Esophagus squamous epithelium (tissue), 5 donors: ENCODE data around the gene GLG1. TPM values are rescaled to one million over a fixed set of nuclear protein-coding genes. Genes with fewer than 3 reads are reported as not detected.
"Not testable (repeated sequence)": the region's sequence is repeated elsewhere in the genome, so short reads cannot be mapped to it uniquely, and the experiment has no call there.

Experiments used
- DNase-seq: peaks from one replicate; lab custom pipeline; 2025; lab: John Stamatoyannopoulos, UW
- H3K27ac ChIP-seq, 4 donors: fragments of 200-600 bp; sonication (generic); one replicate each; pipeline ENCODE4 v1.5.1; 2016 to 2019; ENCODE audit warnings: mild to moderate bottlenecking in 1 of 4
- H3K27me3 ChIP-seq, 4 donors: fragments of 200-600 bp; sonication (generic); 1 replicate in 3 of 4; 2 replicates in 1 of 4; pipeline versions ENCODE4 v1.5.1 to v1.6.0; 2017 to 2021; ENCODE audit warnings: antibody characterized with exemption in 1 of 4
- H3K36me3 ChIP-seq, 3 donors: fragments of 200-600 bp; sonication (generic); one replicate each; pipeline ENCODE4 v1.5.1; 2016 to 2019
- H3K4me1 ChIP-seq, 3 donors: fragments of 200-600 bp; sonication (generic); one replicate each; pipeline ENCODE4 v1.5.1; 2017 to 2019
- H3K4me3 ChIP-seq, 4 donors: fragments of 200-600 bp; sonication (generic); 1 replicate in 3 of 4; 2 replicates in 1 of 4; pipeline ENCODE4 v1.5.1; 2016 to 2019; ENCODE audit warnings: mild to moderate bottlenecking in 2 of 4, moderate library complexity in 1 of 4
- H3K9me3 ChIP-seq, 3 donors: fragments of 200-600 bp; sonication (generic); one replicate each; pipeline ENCODE4 v1.5.1; 2016 to 2019
- CTCF ChIP-seq, 6 experiments: fragments of 450-650 bp in 4 of 6; fragments of 200-600 bp in 2 of 6; sonication (generic) in 2 of 6; IDR thresholded peaks; one replicate each; pipeline ENCODE4 v1.5.1; 2016 to 2019; ENCODE audit warnings: antibody characterized with exemption in 6 of 6, mild to moderate bottlenecking in 4 of 6, moderate library complexity in 4 of 6
- POLR2A ChIP-seq, 4 donors: fragments of 450-650 bp; IDR thresholded peaks; one replicate each; pipeline ENCODE4 v1.6.1; 2017; ENCODE audit warnings: antibody characterized with exemption in 4 of 4, mild to moderate bottlenecking in 4 of 4, moderate library complexity in 3 of 4
- WGBS, 2 donors: methylation state at CpG; one replicate each; pipeline ENCODE4 v1.1.5; 2018; 5-methylcytosine and 5-hydroxymethylcytosine counted together
- intact Hi-C: fragments of 100-400 bp; cut with DNase I; formaldehyde crosslinking; loops from one replicate; pipeline ENCODE4 v1.15.0; 2022
- total RNA-seq, 4 donors: library from RNA; depleted of rRNA; stranded (reverse); fragments of >200 nt; gene quantifications; one replicate each; pipeline ENCODE4 v1.1.0, GENCODE V29; 2016
- donor health status: DM: yes; HTN: yes; CAD: no.

The GLG1 gene
- total RNA-seq, 4 donors from 2014 or later: 59.2 to 71.9 (median 60.8) TPM

GRCh38 chr16:74446866-74447265 lies 160.0 kb downstream of the GLG1 start:
- Histone ChIP-seq H3K9me3 (no peaks in the 10 kb centered on the region), H3K27me3 (no peaks in the 10 kb centered on the region)

GRCh38 chr16:74443624-74444346 lies 163.1 kb downstream of the GLG1 start:
- H3K4me1 ChIP-seq: peaks cover 7 to 31% (median 11%) of the 10 kb centered on the region in 3 donors
- H3K36me3 ChIP-seq, DNase-seq, H3K27ac ChIP-seq, H3K9me3 ChIP-seq, H3K27me3 ChIP-seq, intact Hi-C loops, H3K4me3 ChIP-seq: not testable (repeated sequence)
- 89 to 97% methylated on average over 12 to 13 of the region's 13 CpGs for WGBS, 2 donors

More at GRCh38 chr16:74446866-74447265, 160.0 kb downstream of the GLG1 start:
- Histone ChIP-seq H3K36me3 (peaks cover 0 to 13% (median 0%) of the 10 kb centered on the region in 3 donors), H3K4me1 (peaks cover 25 to 52% (median 28%) of the 10 kb centered on the region in 3 donors), H3K4me3 (no peak overlapping the region), H3K27ac (peak overlapping the region in 2 of 4 donors; percentile 87)
- WGBS, 2 donors: 89 to 99% methylated on average over 8 of the region's 8 CpGs
- TF ChIP-seq CTCF (IDR thresholded peaks at IDR 0.05) (no peak), POLR2A (IDR thresholded peaks at IDR 0.05) (no peak)
- no peak for DNase-seq
- intact Hi-C loops: no loop called here

DNA sequence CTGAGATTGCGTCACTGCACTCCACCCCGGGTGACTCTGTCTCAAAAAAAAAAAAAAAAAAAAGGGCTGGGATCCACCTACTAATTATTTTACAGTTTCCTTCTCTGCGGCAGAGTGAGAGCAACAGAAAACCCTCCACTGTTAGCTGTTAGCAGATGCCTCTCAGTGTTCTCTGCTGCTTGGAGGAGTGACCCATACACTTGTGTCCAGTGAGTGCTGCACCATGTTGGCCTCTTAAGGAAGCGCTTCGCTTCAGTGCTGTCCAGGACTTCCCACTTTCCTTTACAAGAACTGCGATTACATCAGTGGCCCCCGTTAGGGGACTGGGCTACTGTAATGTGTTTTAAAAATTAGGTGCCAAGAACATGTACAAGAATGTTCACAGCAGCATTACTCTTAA lies 167.2 kb downstream of the GLG1 start:
- H3K4me1 ChIP-seq: peaks cover 0 to 13% (median 0%) of the 10 kb centered on the region in 3 donors
- peaks cover 0 to 8% (median 0%) of the 10 kb centered on the region in 3 donors for H3K36me3 ChIP-seq
- H3K27me3 ChIP-seq: no peaks in the 10 kb centered on the region
- H3K4me3 ChIP-seq: no peak overlapping the region
- WGBS, 2 donors: 66% methylated on average over 7 of the region's 7 CpGs
- H3K27ac ChIP-seq: no peak overlapping the region
- H3K9me3 ChIP-seq: no peaks in the 10 kb centered on the region
- no peak for DNase-seq
- intact Hi-C loops: no loop called here
- TF ChIP-seq POLR2A (IDR thresholded peaks at IDR 0.05): no peak
- TF ChIP-seq CTCF (IDR thresholded peaks at IDR 0.05): no peak

GRCh38 chr16:74438492-74438979 lies 168.4 kb downstream of the GLG1 start:
- TF ChIP-seq POLR2A (IDR thresholded peaks at IDR 0.05) (no peak), CTCF (IDR thresholded peaks at IDR 0.05) (no peak)
- H3K36me3 ChIP-seq: peaks cover 0 to 8% (median 0%) of the 10 kb centered on the region in 3 donors
- H3K9me3 ChIP-seq: no peaks in the 10 kb centered on the region
- no peaks in the 10 kb centered on the region for H3K27me3 ChIP-seq
- intact Hi-C loops: no loop called here
- DNase-seq: no peak
- H3K4me3 ChIP-seq: no peak overlapping the region
- peaks cover 0 to 13% (median 0%) of the 10 kb centered on the region in 3 donors for H3K4me1 ChIP-seq
- WGBS, 2 donors: 60 to 72% methylated on average over 7 of the region's 7 CpGs
- H3K27ac ChIP-seq: no peak overlapping the region

- no peaks in the 10 kb centered on the region for H3K4me1 ChIP-seq
- H3K9me3 ChIP-seq: no peaks in the 10 kb centered on the region
- TF ChIP-seq CTCF (IDR thresholded peaks at IDR 0.05) (no peak), POLR2A (IDR thresholded peaks at IDR 0.05) (no peak)
- H3K4me3 ChIP-seq: no peak overlapping the region
- no peak for DNase-seq
- no peak overlapping the region for H3K27ac ChIP-seq
- no peaks in the 10 kb centered on the region for H3K36me3 ChIP-seq
- 44 to 83% methylated on average over 3 of the region's 5 CpGs for WGBS, 2 donors
- no peaks in the 10 kb centered on the region for H3K27me3 ChIP-seq
- intact Hi-C loops: no loop called here
Measured at GRCh38 chr16:74431516-74431915, 175.4 kb downstream of the GLG1 start.
